HG03520 (cell line): ENCODE data around the gene BMAL1.
"Not testable (repeated sequence)": the region's sequence is repeated elsewhere in the genome, so short reads cannot be mapped to it uniquely, and the experiment has no call there.

Experiments
- ATAC-seq: cut with Tn5 transposase; IDR thresholded peaks from one replicate; pipeline ENCODE4 v1.9.1; 2021; ENCODE audit warnings: mild to moderate bottlenecking, moderate library complexity; ENCODE audit not compliant: unreplicated experiment

The BMAL1 gene

GRCh38 chr11:13368041-13368446 is 90.5 kb downstream of the BMAL1 start:
- ATAC-seq = no peak

GRCh38 chr11:13373216-13373615 is 95.6 kb downstream of the BMAL1 start:
- no peak for ATAC-seq

- ATAC-seq = no peak
These were observed 98.2 kb downstream of the BMAL1 start for GRCh38 chr11:13375798-13376197.

GRCh38 chr11:13376402-13376801 is 98.8 kb downstream of the BMAL1 start:
- no peak for ATAC-seq

GRCh38 chr11:13376838-13377237 is 99.2 kb downstream of the BMAL1 start:
- ATAC-seq = no peak

- ATAC-seq = no peak
These were observed 100.7 kb downstream of the BMAL1 start for GRCh38 chr11:13378316-13378715.

GRCh38 chr11:13380731-13381130 is 103.1 kb downstream of the BMAL1 start:
- ATAC-seq = no peak

- no peak for ATAC-seq
These were observed 105.2 kb downstream of the BMAL1 start for GRCh38 chr11:13382751-13383150.

GRCh38 chr11:13384908-13385640 is 107.5 kb downstream of the BMAL1 start:
- peak; percentile 44 for ATAC-seq

GRCh38 chr11:13386567-13386966 is 109.0 kb downstream of the BMAL1 start:
- no peak for ATAC-seq

- no peak for ATAC-seq
These were observed 111.2 kb downstream of the BMAL1 start for GRCh38 chr11:13388741-13389140.

GRCh38 chr11:13391217-13391616 is 113.6 kb downstream of the BMAL1 start:
- ATAC-seq = no peak

GRCh38 chr11:13398335-13398734 is 120.7 kb downstream of the BMAL1 start:
- not testable (repeated sequence) for ATAC-seq

- ATAC-seq = no peak
These were observed 127.6 kb downstream of the BMAL1 start for GRCh38 chr11:13405220-13405619.

- no peak for ATAC-seq
These were observed 137.6 kb downstream of the BMAL1 start for GRCh38 chr11:13415201-13415600.

GRCh38 chr11:13421561-13421960 is 144.0 kb downstream of the BMAL1 start:
- ATAC-seq = no peak

GRCh38 chr11:13423372-13423771 is 145.8 kb downstream of the BMAL1 start:
- ATAC-seq = no peak

GRCh38 chr11:13427440-13427839 is 149.8 kb downstream of the BMAL1 start:
- ATAC-seq = no peak

- no peak for ATAC-seq
These were observed 151.7 kb downstream of the BMAL1 start for GRCh38 chr11:13429288-13429687.

- no peak for ATAC-seq
These were observed 152.2 kb downstream of the BMAL1 start for GRCh38 chr11:13429836-13430235.

- no peak for ATAC-seq
These were observed 155.8 kb downstream of the BMAL1 start for GRCh38 chr11:13433437-13433836.

GRCh38 chr11:13434247-13435205 is 156.9 kb downstream of the BMAL1 start:
- no peak for ATAC-seq
